HG03103 (cell line): ENCODE results near the gene AGPAT1.
"Not testable (repeated sequence)": the region's sequence is repeated elsewhere in the genome, so short reads cannot be mapped to it uniquely, and the experiment has no call there.

Experiments used
- ATAC-seq: cut with Tn5 transposase; IDR thresholded peaks from one replicate; pipeline ENCODE4 v1.9.1; 2021; ENCODE audit warnings: low read depth; ENCODE audit not compliant: unreplicated experiment

The AGPAT1 gene

GRCh38 chr6:32200711-32201475 lies 25.0 kb upstream of the AGPAT1 start:
- ATAC-seq = no peak

- no peak for ATAC-seq
These were observed 23.0 kb upstream of the AGPAT1 start for GRCh38 chr6:32198866-32199265.

GRCh38 chr6:32198345-32198696 lies 22.4 kb upstream of the AGPAT1 start:
- ATAC-seq = no peak

GRCh38 chr6:32196682-32197616 lies 21.1 kb upstream of the AGPAT1 start:
- no peak for ATAC-seq

- ATAC-seq = peak; percentile 73
These were observed 20.2 kb upstream of the AGPAT1 start for GRCh38 chr6:32195902-32196681.

GRCh38 chr6:32195652-32195901 lies 19.7 kb upstream of the AGPAT1 start:
- peak; percentile 69 for ATAC-seq

GRCh38 chr6:32194825-32195651 lies 19.2 kb upstream of the AGPAT1 start:
- ATAC-seq = no peak

GRCh38 chr6:32194388-32194787 lies 18.5 kb upstream of the AGPAT1 start:
- ATAC-seq = no peak

- not testable (repeated sequence) for ATAC-seq
These were observed 17.2 kb upstream of the AGPAT1 start for GRCh38 chr6:32193096-32193495.

- ATAC-seq = no peak
These were observed 16.7 kb upstream of the AGPAT1 start, which contains the start of gene GPSM3 for GRCh38 chr6:32192608-32193039. TSS of gene GPSM3 (minus strand) at chr6:32192643. CDS start at chr6:32192513, 130 bp downstream.

GRCh38 chr6:32191696-32192607 lies 16.1 kb upstream of the AGPAT1 start:
- ATAC-seq = no peak

GRCh38 chr6:32190911-32191677 lies 15.2 kb upstream of the AGPAT1 start:
- ATAC-seq = no peak

- ATAC-seq = no peak
These were observed 14.4 kb upstream of the AGPAT1 start, which contains the start of gene PBX2 for GRCh38 chr6:32190054-32190851. TSS of gene PBX2 (minus strand) at chr6:32190202. CDS start at chr6:32189915, 287 bp downstream.

- ATAC-seq = no peak
These were observed 13.8 kb upstream of the AGPAT1 start for GRCh38 chr6:32189742-32190053.

GRCh38 chr6:32189069-32189741 lies 13.3 kb upstream of the AGPAT1 start:
- no peak for ATAC-seq

- no peak for ATAC-seq
These were observed 12.6 kb upstream of the AGPAT1 start for GRCh38 chr6:32188381-32189068.
